Activated CD8-positive, alpha-beta T cell treated with anti-CD3 and anti-CD28 coated beads for 36 hours (primary cell): ENCODE results near the gene COL6A2. TPM values are rescaled to one million over a fixed set of nuclear protein-coding genes. Genes with fewer than 3 reads are reported as not detected.

Experiments used
- ATAC-seq: fragments of 200-7000 bp; cut with Tn5 transposase; one replicate; pipeline ENCODE4 v1.10.0; 2021; ENCODE audit warnings: mild to moderate bottlenecking, moderate library complexity
- CTCF ChIA-PET: fragments of 350-600 bp; sonication (Branson Sonifier 250); formaldehyde crosslinking; loops from one replicate; lab custom pipeline; 2021; ENCODE audit warnings: antibody characterized with exemption; lab: Charles Lee
- POLR2A ChIA-PET: fragments of 350-600 bp; sonication (Branson Sonifier 250); formaldehyde crosslinking; loops from one replicate; lab custom pipeline; 2021; ENCODE audit warnings: antibody characterized with exemption; lab: Charles Lee
- DNase-seq: peaks from one replicate; pipeline ENCODE4 v3.0.0-alpha.2; 2020
- H3K27ac Mint-ChIP-seq: one replicate; pipeline ENCODE4 v1.8.0; 2021; ENCODE audit warnings: mild to moderate bottlenecking, mixed read lengths
- H3K27me3 Mint-ChIP-seq: one replicate; pipeline ENCODE4 v1.8.0; 2021; ENCODE audit warnings: mixed read lengths
- H3K36me3 Mint-ChIP-seq: one replicate; pipeline ENCODE4 v1.8.0; 2021; ENCODE audit warnings: low read depth, mixed read lengths
- H3K4me1 Mint-ChIP-seq: one replicate; pipeline ENCODE4 v1.8.0; 2021; ENCODE audit warnings: low read depth, mixed read lengths
- H3K4me3 Mint-ChIP-seq: one replicate; pipeline ENCODE4 v1.8.0; 2021; ENCODE audit warnings: mild to moderate bottlenecking, moderate library complexity, mixed read lengths
- H3K9me3 Mint-ChIP-seq: one replicate; pipeline ENCODE4 v1.8.0; 2021; ENCODE audit warnings: mixed read lengths
- intact Hi-C: fragments of 100-400 bp; cut with micrococcal nuclease; formaldehyde crosslinking; loops from one replicate; pipeline ENCODE4 v1.10.0; 2022
- total RNA-seq, 2 experiments: library from RNA; stranded (reverse); gene quantifications; one replicate each; pipeline ENCODE4 v1.2.3, GENCODE V29; 2021
- TF ChIP-seq, protein P1 (sequence below): fragments of 200-600 bp; IDR thresholded peaks from one replicate; pipeline ENCODE4 v1.8.0; 2022; ENCODE audit warnings: antibody characterized with exemption, mild to moderate bottlenecking

The COL6A2 gene
- total RNA-seq, 2 experiments from 2014 or later: 25.0 to 25.3 TPM

DNA sequence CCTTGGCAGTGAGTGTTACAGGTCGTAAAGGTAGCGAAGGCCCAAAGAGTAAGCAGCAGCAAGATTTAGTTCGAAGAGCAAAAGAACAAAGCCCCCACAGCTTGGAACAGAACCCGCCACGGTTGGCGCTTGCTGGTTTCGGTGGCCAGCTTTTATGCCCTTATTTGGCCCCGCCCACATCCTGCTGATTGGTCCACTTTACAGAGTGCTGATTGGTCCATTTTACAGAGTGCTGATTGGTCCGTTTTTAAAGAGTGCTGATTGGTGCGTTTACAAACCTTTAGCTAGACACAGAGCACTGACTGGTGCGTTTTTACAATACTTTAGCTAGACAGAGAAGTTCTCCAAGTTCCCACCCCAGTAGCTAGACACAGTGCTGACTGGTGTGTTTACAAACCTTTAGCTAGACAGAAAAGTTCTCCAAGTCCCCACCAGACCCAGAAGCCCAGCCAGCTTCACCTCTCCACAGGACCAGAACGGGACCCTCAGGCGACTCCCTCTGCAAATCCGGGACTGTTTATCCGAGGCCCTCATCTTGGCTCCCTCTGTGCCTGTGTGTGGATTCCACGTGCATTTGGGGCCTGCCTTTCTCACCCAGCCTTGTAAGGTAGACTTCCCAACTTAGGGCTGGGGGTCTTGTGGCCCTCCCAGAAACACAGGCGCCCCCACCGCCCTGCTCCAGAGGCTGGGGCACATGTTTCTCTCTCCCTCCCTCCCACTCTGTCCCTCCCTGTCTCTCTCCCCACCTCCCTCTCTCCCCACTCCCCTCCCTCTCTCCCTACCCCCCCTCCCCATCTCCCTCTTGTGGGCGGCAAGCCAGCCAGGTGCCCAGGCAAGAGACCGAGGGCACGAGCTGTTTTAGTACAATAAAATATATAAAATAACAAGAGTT is 44.9 kb downstream of the COL6A2 start:
- no peaks in the 10 kb centered on the region for H3K9me3 Mint-ChIP-seq

DNA sequence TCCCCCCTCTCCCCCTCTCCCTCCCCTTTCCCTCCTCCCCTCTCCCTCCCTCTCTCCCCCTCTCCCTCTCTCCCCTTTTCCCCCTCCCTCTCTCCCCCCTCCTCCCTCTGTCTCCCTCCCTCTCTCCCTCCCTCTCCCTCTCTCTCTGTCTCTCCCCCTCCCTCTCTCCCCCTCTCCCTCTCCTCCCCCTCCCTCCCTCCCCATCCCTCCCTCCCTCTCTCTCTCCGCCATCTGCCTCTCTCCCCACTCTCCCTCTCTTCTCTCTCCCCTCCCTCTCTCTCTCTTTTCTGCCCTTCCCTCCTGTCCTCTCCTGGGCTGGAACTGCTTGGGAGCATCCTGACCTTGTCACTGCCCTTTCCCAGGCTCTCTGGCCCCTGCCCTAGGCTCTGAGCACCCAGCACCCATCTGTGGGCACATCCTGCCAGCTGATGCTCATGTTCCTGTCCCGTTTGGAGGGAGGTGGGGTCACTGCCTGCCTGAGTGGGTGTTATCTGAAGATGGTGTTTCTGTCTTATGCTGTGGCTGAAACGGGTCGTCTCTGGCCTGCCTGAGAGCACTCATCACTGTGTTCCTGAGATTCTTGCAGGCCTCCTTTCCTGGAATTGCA is 46.7 kb downstream of the COL6A2 start:
- H3K36me3 Mint-ChIP-seq: no peaks in the 10 kb centered on the region
- CTCF ChIA-PET: interaction anchor here (1.1 to 3.8 kb wide), 10 partner anchors 9 to 178 kb away, joined by 3 to 50 read pairs (median 6); partner anchors contain the start of genes MCM3AP and YBEY
- H3K4me3 Mint-ChIP-seq: no peak overlapping the region

More for the DNA sequence above, 44.9 kb downstream of the COL6A2 start:
- Mint-ChIP-seq H3K27ac (peak overlapping the region; percentile 75), H3K4me3 (no peak overlapping the region), H3K27me3 (no peaks in the 10 kb centered on the region), H3K4me1 (peaks cover 12% of the 10 kb centered on the region), H3K36me3 (no peaks in the 10 kb centered on the region)
- no peak for ATAC-seq
- DNase-seq: peak; percentile 60
- intact Hi-C loops: no loop called here
- CTCF ChIA-PET: interaction anchor here (0.6 to 3.8 kb wide), 28 partner anchors 10 to 297 kb away, joined by 3 to 50 read pairs (median 4); partner anchors contain the start of genes MCM3AP and YBEY
- POLR2A ChIA-PET: interaction anchor here (0.8 to 2.6 kb wide), 2 partner anchors 169 to 172 kb away, joined by 3 to 15 read pairs; no protein-coding TSS in a partner anchor
- TF ChIP-seq, protein P1, sequence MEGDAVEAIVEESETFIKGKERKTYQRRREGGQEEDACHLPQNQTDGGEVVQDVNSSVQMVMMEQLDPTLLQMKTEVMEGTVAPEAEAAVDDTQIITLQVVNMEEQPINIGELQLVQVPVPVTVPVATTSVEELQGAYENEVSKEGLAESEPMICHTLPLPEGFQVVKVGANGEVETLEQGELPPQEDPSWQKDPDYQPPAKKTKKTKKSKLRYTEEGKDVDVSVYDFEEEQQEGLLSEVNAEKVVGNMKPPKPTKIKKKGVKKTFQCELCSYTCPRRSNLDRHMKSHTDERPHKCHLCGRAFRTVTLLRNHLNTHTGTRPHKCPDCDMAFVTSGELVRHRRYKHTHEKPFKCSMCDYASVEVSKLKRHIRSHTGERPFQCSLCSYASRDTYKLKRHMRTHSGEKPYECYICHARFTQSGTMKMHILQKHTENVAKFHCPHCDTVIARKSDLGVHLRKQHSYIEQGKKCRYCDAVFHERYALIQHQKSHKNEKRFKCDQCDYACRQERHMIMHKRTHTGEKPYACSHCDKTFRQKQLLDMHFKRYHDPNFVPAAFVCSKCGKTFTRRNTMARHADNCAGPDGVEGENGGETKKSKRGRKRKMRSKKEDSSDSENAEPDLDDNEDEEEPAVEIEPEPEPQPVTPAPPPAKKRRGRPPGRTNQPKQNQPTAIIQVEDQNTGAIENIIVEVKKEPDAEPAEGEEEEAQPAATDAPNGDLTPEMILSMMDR: no peak

DNA sequence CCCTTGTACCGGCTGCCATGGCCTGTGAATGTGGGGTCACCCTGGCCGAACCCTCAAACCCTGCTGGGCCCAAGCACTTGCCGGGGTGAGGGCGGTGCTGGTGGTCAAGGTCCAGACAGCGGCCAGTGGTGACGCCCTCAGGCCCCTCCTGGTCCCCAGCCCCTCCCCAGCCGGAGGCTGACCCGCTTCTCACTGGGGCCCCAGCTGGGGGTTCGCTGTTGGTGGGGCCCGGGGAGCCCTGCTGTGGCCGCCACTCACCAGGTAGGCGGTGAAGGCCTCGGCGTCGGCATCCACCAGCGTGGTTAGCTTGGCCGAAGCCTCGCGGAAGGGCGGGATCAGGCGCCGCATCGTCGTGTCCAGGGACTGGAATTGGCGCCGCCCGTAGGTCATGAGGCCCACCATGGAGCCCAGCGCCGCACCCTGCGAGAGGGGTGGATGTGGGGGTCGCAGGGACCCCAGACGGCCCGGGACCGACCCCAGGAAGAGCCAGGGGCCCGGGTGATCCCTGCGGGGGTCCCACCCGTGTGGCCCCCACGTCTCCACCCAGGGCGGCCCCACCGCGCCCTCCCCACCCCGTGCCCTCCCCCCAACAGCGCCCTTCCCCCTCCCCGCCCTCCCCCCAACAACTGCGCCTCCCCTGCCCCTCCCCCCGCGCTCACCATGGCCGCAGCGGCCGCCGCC is 47.4 kb downstream of the COL6A2 start:
- H3K36me3 Mint-ChIP-seq: no peaks in the 10 kb centered on the region
- ATAC-seq: no peak
- H3K4me3 Mint-ChIP-seq: no peak overlapping the region
- ChIA-PET CTCF (no interaction called here), POLR2A (no interaction called here)
- intact Hi-C loops: no loop called here
- peaks cover 12% of the 10 kb centered on the region for H3K4me1 Mint-ChIP-seq
- TF ChIP-seq, protein P1: no peak
- H3K9me3 Mint-ChIP-seq: no peaks in the 10 kb centered on the region
- no peaks in the 10 kb centered on the region for H3K27me3 Mint-ChIP-seq
- H3K27ac Mint-ChIP-seq: no peak overlapping the region
- DNase-seq: no peak

More for the DNA sequence above, 46.7 kb downstream of the COL6A2 start:
- Mint-ChIP-seq H3K27me3 (no peaks in the 10 kb centered on the region), H3K9me3 (no peaks in the 10 kb centered on the region), H3K27ac (peak overlapping the region; percentile 85), H3K4me1 (peaks cover 12% of the 10 kb centered on the region)
- TF ChIP-seq, protein P1: no peak
- DNase-seq (peak; percentile 65), ATAC-seq (no peak)
- intact Hi-C loops: no loop called here
- POLR2A ChIA-PET: interaction anchor here (0.9 to 2.6 kb wide), 2 partner anchors 38 to 171 kb away, joined by 3 to 15 read pairs; no protein-coding TSS in a partner anchor

DNA sequence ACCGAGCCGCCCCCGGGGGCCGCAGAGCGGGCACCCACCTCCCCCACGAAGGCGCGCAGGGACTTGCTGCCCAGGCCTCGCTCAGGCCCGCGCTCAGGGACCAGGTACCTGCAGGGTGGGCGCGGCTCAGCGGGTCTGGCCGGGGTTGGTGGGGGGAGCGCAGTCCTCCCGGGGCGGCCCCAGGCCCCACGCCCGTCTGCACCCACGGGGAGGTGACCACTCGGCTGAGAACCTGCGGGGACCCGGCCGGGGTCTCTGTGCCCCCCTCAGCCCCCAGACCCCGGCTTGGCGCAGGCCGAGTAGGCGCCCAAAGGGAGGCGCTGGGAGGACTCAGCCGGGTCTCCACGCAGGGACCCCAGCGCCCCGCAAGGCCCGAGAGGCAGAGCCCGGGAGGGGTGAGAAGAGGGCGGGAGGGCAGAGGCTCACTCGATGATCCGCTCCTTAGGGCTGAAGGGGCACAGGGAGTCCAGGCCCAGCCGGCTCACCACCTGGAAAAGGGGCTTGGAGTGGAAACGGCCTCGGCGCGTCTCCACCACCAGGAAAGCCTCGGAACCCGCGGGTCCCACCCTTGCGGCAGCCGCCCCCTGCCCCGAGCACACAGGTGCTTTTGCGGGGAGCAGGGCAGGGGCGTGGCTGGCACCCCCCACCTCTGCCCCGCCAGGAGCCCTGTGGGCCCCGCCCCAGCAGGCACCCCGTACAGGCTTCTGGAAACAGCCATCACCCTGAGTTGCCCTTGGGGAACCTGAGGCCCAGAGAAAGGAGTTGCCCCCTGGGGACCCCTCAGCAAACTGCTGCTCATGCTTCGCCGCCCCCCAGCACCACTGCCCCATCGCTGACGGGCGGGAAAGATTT is 48.2 kb downstream of the COL6A2 start:
- Mint-ChIP-seq H3K27me3 (no peaks in the 10 kb centered on the region), H3K9me3 (no peaks in the 10 kb centered on the region), H3K36me3 (no peaks in the 10 kb centered on the region), H3K27ac (no peak overlapping the region), H3K4me3 (no peak overlapping the region), H3K4me1 (peaks cover 12% of the 10 kb centered on the region)
- intact Hi-C loops: no loop called here
- ChIA-PET CTCF (no interaction called here), POLR2A (no interaction called here)
- ATAC-seq: no peak
- DNase-seq: no peak
- TF ChIP-seq, protein P1: no peak
